Effector CD4-positive, alpha-beta T cell (primary cell): ENCODE results near the gene PCBP3.

Experiments
- DNase-seq: peaks from one replicate; pipeline ENCODE4 v3.0.0-alpha.2; 2020

Gene PCBP3

GRCh38 chr21:45867671-45868081, 224.2 kb downstream of the PCBP3 start:
- no peak for DNase-seq

- DNase-seq, result no peak
These were observed 224.6 kb downstream of the PCBP3 start for GRCh38 chr21:45868086-45868485.

GRCh38 chr21:45868488-45868887, 225.0 kb downstream of the PCBP3 start:
- no peak for DNase-seq

- DNase-seq, result no peak
These were observed 225.8 kb downstream of the PCBP3 start for GRCh38 chr21:45869121-45870007.

GRCh38 chr21:45870421-45870820, 226.9 kb downstream of the PCBP3 start:
- DNase-seq, result no peak

- DNase-seq, result no peak
These were observed 227.5 kb downstream of the PCBP3 start for GRCh38 chr21:45870851-45871615.

- DNase-seq, result no peak
These were observed 228.2 kb downstream of the PCBP3 start for GRCh38 chr21:45871616-45872236.

GRCh38 chr21:45872471-45872870, 228.9 kb downstream of the PCBP3 start:
- no peak for DNase-seq

- DNase-seq, result no peak
These were observed 229.4 kb downstream of the PCBP3 start for GRCh38 chr21:45872902-45873301.

- no peak for DNase-seq
These were observed 229.9 kb downstream of the PCBP3 start for GRCh38 chr21:45873418-45873817.

- no peak for DNase-seq
These were observed 230.3 kb downstream of the PCBP3 start for GRCh38 chr21:45873866-45874265.

- no peak for DNase-seq
These were observed 231.3 kb downstream of the PCBP3 start for GRCh38 chr21:45874716-45875415.

GRCh38 chr21:45875416-45875760, 231.9 kb downstream of the PCBP3 start:
- DNase-seq, result no peak

- no peak for DNase-seq
These were observed 232.4 kb downstream of the PCBP3 start for GRCh38 chr21:45875881-45876280.

- no peak for DNase-seq
These were observed 233.1 kb downstream of the PCBP3 start for GRCh38 chr21:45876381-45877170.

GRCh38 chr21:45877171-45877438, 233.6 kb downstream of the PCBP3 start:
- no peak for DNase-seq

- DNase-seq, result no peak
These were observed 234.4 kb downstream of the PCBP3 start for GRCh38 chr21:45877821-45878469.

- peak; percentile 54 for DNase-seq
These were observed 236.9 kb downstream of the PCBP3 start for GRCh38 chr21:45880097-45881068.

- no peak for DNase-seq
These were observed 239.1 kb downstream of the PCBP3 start for GRCh38 chr21:45882645-45883044.

- DNase-seq, result no peak
These were observed 239.6 kb downstream of the PCBP3 start for GRCh38 chr21:45883090-45883489.

GRCh38 chr21:45885597-45885929, 242.0 kb downstream of the PCBP3 start:
- DNase-seq, result no peak
